Rectal smooth muscle tissue (tissue), 1 donor: ENCODE results near the gene ACADM.
"Not testable (repeated sequence)": the region's sequence is repeated elsewhere in the genome, so short reads cannot be mapped to it uniquely, and the experiment has no call there.

Source experiments
- H3K27ac ChIP-seq: one replicate; pipeline ENCODE4 v1.7.0; 2013; ENCODE audit warnings: low read depth, low read length, inconsistent platforms
- H3K27me3 ChIP-seq: one replicate; pipeline ENCODE4 v1.7.0; 2013; ENCODE audit warnings: low read length; ENCODE audit not compliant: control insufficient read depth, insufficient read depth
- H3K36me3 ChIP-seq: one replicate; pipeline ENCODE4 v1.7.0; 2013; ENCODE audit warnings: low read length; ENCODE audit not compliant: control insufficient read depth, insufficient read depth
- H3K4me1 ChIP-seq: one replicate; pipeline ENCODE4 v1.7.0; 2013; ENCODE audit warnings: low read length; ENCODE audit not compliant: control insufficient read depth, insufficient read depth
- H3K4me3 ChIP-seq: one replicate; pipeline ENCODE4 v1.7.0; 2013; ENCODE audit warnings: low read length
- H3K9ac ChIP-seq: one replicate; pipeline ENCODE4 v1.7.0; 2013; ENCODE audit warnings: low read length

ACADM gene

DNA sequence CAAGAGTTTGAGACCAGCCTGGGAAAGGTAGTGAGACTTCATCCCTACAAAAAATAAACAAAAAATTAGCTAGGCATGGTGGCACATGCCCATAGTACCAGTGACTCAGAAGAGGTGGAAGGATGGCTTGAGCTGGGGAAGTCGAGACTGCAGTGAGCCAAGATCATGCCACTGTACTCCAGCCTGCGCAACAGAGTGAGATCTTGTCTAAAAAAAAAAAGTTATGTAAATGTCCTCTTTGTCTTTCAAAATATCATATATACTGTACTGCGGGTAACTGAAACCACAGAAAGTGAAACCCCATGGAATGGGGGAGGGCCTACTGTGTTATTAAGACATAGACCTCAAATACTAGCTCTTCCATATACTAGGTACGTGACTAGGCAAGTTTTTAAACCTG, 20.8 kb downstream of the ACADM start:
- Histone ChIP-seq H3K27ac (no peak overlapping the region), H3K36me3 (peaks cover 8% of the 10 kb centered on the region), H3K27me3 (no peaks in the 10 kb centered on the region), H3K4me1 (no peaks in the 10 kb centered on the region), H3K4me3 (no peak overlapping the region), H3K9ac (no peak overlapping the region)

DNA sequence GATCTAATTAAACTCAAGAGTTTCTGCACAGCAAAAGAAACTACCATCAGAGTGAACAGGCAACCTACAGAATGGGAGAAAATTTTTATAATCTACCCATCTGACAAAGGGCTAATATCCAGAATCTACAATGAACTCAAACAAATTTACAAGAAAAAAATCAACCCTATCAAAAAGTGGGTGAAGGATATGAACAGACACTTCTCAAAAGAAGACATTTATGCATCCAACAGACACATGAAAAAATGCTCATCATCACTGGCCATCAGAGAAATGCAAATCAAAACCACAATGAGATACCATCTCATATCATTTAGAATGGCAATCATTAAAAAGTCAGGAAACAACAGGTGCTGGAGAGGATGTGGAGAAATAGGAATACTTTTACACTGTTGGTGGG, 32.7 kb downstream of the ACADM start:
- not testable (repeated sequence) for H3K4me3 ChIP-seq, H3K27ac ChIP-seq, H3K9ac ChIP-seq, H3K27me3 ChIP-seq, H3K4me1 ChIP-seq, H3K36me3 ChIP-seq

DNA sequence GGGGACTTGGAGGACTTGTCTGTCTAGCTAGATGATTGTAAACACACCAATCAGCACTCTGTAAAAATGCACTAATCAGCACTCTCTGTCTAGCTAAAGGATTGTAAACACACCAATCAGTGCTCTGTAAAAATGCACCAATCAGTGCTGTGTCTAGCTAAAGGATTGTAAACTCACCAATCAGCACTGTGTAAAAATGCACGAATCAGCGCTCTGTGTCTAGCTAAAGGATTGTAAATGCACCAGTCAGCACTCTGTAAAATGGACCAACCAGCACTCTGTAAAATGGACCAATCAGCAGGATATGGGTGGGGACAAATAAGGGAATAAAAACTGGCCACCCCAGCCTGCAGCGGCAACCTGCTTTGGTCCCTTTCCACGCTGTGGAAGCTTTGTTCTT, 34.0 kb downstream of the ACADM start:
- H3K36me3 ChIP-seq, H3K4me3 ChIP-seq, H3K9ac ChIP-seq, H3K27me3 ChIP-seq, H3K27ac ChIP-seq, H3K4me1 ChIP-seq: not testable (repeated sequence)

DNA sequence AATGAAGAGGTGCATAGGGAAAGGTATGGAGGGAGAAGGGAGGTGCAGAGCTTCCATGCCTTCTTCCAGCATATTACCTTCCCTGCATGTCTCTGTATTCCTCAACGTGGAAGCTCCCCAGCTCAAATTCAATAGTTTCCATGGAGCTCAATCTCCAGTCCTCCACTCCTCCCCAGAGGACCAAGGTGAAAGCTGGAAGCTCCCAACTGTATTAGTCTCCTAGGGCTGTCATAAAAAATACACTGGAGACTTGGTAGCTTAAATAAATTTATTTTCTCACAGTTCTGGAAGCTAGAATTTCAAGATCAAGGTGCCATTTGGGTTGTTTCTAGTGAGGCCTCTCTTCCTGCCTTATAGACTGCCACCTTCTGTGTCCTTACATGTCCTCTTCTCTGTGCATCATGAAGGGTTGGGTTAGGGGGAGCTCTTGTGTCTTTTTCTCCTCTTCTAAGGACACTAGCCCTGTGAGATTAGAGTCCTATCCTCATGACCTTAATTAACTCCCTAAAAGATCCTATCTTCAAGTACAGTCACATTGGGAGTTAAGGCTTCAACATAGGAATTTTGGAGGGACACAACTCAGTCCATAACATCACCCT, 39.6 kb downstream of the ACADM start:
- no peaks in the 10 kb centered on the region for H3K27me3 ChIP-seq
- no peak overlapping the region for H3K9ac ChIP-seq
- H3K4me1 ChIP-seq: no peaks in the 10 kb centered on the region
- no peaks in the 10 kb centered on the region for H3K36me3 ChIP-seq
- H3K4me3 ChIP-seq: no peak overlapping the region
- H3K27ac ChIP-seq: no peak overlapping the region

DNA sequence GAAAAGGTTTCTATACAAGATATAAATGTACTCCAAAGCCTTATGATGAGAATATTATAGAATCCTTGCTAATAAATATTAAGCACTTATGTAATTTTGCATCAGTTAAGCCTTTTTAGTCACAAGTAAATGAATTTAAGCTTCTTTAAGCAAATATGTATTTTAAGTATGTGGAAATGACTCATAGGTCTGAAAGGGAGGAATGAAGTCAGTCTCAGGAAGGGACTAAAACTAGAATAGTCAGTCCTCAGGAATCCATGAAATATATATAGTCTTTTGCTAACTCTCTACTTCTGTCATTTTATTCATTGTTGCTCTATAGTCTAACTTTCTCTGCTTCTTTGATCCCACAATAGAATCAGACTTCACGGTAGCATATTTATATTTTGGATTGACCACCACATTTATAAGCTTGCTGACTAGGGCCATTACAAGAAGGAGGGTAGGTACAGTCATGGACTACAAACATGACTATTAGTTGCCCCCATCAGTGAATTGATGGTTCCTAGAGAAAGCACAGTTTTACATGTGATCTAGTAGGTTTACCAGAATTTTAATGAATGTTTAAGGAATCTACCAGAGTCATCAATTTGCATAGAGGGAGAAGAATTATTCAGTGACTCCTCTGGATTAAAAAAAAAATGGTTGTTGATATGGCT, 41.3 kb downstream of the ACADM start:
- Histone ChIP-seq H3K27ac (no peak overlapping the region), H3K27me3 (no peaks in the 10 kb centered on the region), H3K4me3 (no peak overlapping the region), H3K4me1 (no peaks in the 10 kb centered on the region), H3K36me3 (no peaks in the 10 kb centered on the region), H3K9ac (no peak overlapping the region)

DNA sequence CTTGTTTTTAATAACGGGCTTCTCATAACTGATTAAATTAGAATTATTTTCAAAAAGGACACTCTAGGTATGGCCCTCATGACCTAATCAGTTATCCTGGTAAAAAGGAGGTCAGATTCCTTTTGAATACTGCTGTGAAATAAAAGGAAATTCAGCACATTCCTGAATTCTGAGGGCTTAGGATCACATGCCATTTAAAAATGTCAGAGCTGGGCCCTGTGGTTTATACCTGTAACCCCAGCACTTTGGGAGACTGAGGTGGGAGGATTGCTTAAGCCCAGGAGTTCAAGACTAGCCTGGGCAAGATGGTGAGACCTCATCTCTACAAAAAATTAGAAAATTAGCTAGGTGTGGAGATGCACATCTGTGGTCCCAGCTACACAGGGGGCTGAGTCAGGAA, 43.5 kb downstream of the ACADM start:
- Histone ChIP-seq H3K27me3 (no peaks in the 10 kb centered on the region), H3K36me3 (no peaks in the 10 kb centered on the region), H3K27ac (no peak overlapping the region), H3K4me3 (no peak overlapping the region), H3K9ac (no peak overlapping the region), H3K4me1 (no peaks in the 10 kb centered on the region)

DNA sequence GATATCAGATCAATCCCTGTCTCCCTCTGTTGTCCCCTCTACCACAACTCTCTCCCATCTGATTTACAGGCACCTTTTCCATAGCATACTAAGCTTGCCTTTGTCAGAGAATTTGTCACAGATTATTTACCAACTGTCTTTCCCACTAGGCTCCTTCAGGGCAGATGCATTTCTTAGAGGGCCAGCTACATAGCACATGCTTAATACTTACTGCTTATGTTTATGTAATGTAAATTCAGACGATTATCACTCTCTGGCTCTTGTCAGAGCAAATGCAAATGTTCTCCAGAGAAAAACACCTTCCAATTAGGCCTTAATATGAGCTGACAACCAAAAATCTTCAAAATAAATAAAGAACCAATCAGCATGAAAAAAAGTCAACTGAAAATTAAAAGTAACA, 46.3 kb downstream of the ACADM start:
- H3K27ac ChIP-seq: no peak overlapping the region
- no peaks in the 10 kb centered on the region for H3K36me3 ChIP-seq
- no peaks in the 10 kb centered on the region for H3K27me3 ChIP-seq
- H3K4me1 ChIP-seq: no peaks in the 10 kb centered on the region
- H3K9ac ChIP-seq: no peak overlapping the region
- no peak overlapping the region for H3K4me3 ChIP-seq

DNA sequence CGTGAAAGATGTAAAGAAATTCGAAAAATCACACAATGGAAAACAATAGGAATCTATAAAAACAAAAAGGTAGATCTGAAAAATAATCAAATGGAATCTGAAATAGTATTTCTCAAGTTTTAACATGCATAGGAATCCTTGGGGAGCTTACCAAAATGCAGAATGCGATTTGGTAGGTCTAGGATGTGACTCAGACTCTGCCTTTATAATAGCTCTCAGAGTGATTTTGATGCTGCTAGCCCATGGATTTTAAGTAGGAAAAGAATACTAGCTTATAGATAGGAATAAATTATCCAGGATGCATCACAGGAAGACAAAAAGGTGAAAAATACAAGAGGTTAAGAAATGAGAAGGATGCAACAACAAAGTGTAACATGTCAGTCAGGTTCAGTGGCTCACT, 47.5 kb downstream of the ACADM start:
- H3K9ac ChIP-seq: no peak overlapping the region

DNA sequence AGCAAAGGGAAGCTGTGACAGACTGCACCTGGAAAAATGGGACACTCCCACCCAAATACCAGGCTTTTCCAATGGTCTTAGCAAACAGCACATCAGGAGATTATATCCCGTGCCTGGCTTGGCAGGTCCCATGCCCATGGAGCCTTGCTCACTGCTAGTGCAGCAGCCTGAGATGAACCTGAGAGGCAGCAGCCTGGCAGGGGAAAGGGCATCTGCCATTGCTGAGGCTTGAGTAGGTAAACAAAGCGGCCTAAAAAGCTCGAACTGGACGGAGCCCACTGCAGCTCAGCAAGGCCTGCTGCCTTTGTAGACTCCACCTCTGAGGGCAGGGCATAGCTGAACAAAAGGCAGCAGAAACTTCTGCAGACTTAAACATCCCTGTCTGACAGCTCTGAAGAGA, 53.3 kb downstream of the ACADM start:
- H3K27me3 ChIP-seq, H3K4me3 ChIP-seq, H3K9ac ChIP-seq, H3K4me1 ChIP-seq, H3K36me3 ChIP-seq, H3K27ac ChIP-seq: not testable (repeated sequence)

More for the DNA sequence above, 47.5 kb downstream of the ACADM start:
- Histone ChIP-seq H3K4me3 (no peak overlapping the region), H3K4me1 (no peaks in the 10 kb centered on the region), H3K36me3 (no peaks in the 10 kb centered on the region), H3K27ac (no peak overlapping the region), H3K27me3 (no peaks in the 10 kb centered on the region)

DNA sequence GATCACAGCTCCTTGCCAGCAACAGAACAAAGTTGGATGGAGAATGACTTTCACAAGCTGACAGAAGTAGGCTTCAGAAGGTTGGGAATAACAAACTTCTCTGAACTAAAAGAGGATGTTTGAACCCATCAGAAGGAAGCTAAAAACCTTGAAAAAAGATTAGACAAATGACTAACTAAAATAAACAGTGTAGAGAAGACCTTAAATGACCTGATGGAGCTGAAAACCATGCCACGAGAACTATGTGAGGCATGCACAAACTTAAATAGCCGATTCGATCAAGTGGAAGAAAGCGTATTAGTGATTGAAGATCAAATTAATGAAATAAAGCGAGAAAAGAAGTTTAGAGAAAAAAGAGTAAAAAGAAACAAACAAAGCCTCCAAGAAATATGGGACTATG, 54.2 kb downstream of the ACADM start:
- H3K4me3 ChIP-seq, H3K36me3 ChIP-seq, H3K27ac ChIP-seq, H3K9ac ChIP-seq, H3K27me3 ChIP-seq, H3K4me1 ChIP-seq: not testable (repeated sequence)

DNA sequence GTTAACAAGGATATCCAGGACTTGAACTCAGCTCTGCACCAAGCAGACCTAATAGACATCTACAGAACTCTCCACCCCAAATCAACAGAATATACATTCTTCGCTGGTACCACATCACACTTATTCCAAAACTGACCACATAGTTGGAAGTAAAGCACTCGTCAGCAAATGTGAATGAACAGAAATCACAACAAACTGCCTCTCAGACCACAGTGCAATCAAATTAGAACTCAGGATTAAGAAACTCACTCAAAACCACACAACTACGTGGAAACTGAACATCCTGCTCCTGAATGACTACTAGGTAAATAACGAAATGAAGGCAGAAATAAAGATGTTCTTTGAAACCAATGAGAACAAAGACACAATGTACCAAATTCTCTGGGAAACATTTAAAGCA, 55.7 kb downstream of the ACADM start:
- not testable (repeated sequence) for H3K36me3 ChIP-seq, H3K27ac ChIP-seq, H3K4me3 ChIP-seq, H3K4me1 ChIP-seq, H3K9ac ChIP-seq, H3K27me3 ChIP-seq

DNA sequence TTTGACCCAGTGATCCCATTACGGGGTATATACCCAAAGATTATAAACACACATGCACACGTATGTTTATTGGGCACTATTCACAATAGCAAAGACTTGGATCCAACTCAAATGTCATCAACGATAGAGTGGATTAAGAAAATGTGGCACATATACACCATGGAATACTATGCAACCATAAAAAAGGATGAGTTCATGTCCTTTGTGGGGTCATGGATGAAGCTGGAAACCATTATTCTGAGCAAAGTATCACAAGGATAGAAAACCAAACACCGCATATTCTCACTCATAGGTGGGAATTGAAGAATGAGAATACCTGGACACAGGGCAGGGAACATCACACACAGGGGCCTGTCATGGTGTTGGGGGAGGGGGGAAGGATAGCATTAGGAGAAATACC, 59.4 kb downstream of the ACADM start:
- not testable (repeated sequence) for H3K27me3 ChIP-seq

DNA sequence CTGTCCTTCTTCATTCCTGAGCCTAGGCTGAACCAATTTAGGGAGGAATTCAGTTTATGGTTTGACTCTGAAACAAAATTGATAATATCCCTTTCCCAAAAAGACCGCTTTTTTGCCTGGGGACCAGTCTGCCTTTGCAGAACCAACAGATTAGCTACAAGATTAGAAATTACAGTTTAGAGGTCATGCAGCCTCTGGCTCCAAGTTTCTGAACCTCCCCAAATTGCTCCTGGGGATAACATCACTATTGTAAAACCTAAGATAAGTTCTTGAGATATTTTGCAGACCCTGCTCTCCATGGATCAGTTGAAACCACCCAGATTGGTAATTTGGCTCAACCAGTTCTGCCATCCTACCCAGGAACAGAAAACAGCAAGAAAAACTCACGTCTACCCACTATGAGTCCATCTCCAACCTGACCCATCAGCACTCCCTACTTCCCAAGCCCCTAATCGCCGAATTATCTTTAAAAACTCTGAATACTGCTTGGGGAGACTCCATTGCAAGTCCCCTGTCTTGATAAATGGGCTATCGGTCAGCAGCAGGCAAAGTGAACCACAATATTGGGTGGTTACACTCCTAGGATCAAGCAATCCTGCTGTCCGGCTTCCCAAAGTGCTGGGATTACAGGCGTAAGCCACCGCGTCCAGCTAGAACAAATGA, 60.9 kb downstream of the ACADM start:
- H3K4me1 ChIP-seq: peaks cover 19% of the 10 kb centered on the region
- H3K27me3 ChIP-seq: no peaks in the 10 kb centered on the region
- H3K9ac ChIP-seq: peak overlapping the region; percentile 28
- peak overlapping the region; percentile 71 for H3K27ac ChIP-seq
- no peaks in the 10 kb centered on the region for H3K36me3 ChIP-seq
- H3K4me3 ChIP-seq: peak overlapping the region; percentile 85

More for the DNA sequence above, 59.4 kb downstream of the ACADM start:
- H3K4me1 ChIP-seq: peaks cover 15% of the 10 kb centered on the region
- H3K9ac ChIP-seq, H3K36me3 ChIP-seq, H3K27ac ChIP-seq, H3K4me3 ChIP-seq: not testable (repeated sequence)
